ENCODE data around the gene KLHL40.

Gene KLHL40

GRCh38 chr3:42657675-42658074 is 27.7 kb upstream of the KLHL40 start:
- DNase-seq (ENCODE audit: low read depth in 2 of 2, low spot score in 1 of 2), result no peak

DNA sequence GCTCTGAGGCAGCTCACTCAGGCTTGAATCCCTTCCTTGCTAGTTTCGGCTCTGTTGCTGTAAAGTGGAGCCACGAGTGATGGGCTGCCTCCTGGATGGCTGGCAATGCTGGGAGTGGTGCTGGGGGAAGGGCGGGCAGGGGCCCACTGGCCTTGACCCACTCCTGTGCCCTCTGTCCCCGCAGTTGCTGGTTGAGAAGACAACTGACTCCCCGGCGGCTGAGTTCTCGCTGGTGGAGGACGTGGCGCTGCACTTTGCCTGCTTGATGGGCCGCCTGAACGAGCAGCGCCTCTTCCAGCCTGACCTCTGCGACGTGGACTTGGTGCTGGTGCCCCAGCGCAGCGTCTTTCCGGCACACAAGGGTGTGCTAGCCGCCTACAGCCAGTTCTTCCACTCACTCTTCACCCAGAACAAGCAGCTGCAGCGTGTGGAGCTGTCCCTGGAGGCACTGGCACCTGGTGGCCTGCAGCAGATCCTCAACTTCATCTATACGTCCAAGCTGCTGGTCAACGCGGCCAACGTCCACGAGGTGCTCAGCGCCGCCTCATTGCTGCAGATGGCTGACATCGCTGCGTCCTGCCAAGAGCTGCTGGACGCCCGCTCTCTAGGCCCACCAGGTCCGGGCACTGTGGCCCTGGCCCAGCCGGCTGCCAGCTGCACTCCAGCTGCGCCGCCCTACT is 27.1 kb upstream of the KLHL40 start:
- DNase-seq (ENCODE audit: low read depth in 2 of 2, low spot score in 1 of 2), result no peak

- no peak for DNase-seq (ENCODE audit: low read depth in 2 of 2, low spot score in 1 of 2)
These were observed 26.5 kb upstream of the KLHL40 start for GRCh38 chr3:42658771-42659390.

DNA sequence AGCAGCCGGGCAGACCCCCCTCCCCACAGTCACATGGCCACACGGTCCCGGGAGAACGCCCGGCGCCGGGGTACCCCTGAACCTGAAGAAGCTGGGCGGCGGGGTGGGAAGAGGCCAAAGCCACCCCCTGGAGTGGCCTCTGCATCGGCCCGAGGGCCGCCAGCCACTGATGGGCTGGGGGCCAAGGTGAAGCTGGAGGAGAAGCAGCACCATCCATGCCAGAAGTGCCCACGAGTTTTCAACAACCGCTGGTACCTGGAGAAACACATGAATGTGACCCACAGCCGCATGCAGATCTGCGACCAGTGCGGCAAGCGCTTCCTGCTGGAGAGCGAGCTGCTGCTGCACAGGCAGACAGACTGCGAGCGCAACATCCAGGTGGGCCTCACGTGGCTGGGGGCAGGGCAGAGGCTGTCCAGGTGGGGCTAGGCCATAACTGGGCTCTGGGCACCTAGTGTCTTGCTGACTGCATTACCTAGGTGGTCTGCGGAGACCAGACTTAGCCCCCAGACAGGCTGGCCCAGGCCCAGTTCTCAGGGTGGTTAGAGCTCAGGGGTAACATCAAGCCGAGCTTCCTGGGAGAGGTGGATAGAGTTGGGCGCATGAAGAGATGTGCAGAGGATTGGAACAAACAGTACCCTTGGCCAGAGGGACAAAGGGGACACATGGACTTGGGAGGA is 25.7 kb upstream of the KLHL40 start:
- no peak for DNase-seq (ENCODE audit: low read depth in 2 of 2, low spot score in 1 of 2)

- DNase-seq (ENCODE audit: low read depth in 2 of 2, low spot score in 1 of 2), result no peak
These were observed 25.1 kb upstream of the KLHL40 start for GRCh38 chr3:42660131-42660715.

DNA sequence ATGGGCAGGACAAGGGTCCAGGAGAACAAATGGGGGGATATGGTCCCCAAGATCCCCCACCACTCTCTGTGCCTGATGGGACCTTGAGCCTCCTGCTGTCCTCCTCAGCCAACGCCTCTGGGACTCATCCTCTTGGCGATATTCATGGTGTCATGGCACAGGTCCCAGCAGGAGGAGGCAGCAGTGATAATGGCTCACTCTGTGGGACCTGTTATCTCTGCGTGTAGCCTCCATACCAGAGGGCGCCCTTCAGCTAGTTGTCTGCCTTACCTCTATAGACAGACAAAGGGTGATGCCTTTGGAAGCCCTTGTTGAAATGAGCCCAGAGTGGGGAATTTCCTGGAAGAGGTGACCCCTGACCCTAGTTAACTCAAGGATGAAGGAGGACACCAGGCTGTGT is 24.4 kb upstream of the KLHL40 start:
- no peak for DNase-seq (ENCODE audit: low read depth in 2 of 2, low spot score in 1 of 2)

GRCh38 chr3:42661593-42662022 is 23.7 kb upstream of the KLHL40 start:
- no peak for DNase-seq (ENCODE audit: low read depth in 2 of 2, low spot score in 1 of 2)

DNA sequence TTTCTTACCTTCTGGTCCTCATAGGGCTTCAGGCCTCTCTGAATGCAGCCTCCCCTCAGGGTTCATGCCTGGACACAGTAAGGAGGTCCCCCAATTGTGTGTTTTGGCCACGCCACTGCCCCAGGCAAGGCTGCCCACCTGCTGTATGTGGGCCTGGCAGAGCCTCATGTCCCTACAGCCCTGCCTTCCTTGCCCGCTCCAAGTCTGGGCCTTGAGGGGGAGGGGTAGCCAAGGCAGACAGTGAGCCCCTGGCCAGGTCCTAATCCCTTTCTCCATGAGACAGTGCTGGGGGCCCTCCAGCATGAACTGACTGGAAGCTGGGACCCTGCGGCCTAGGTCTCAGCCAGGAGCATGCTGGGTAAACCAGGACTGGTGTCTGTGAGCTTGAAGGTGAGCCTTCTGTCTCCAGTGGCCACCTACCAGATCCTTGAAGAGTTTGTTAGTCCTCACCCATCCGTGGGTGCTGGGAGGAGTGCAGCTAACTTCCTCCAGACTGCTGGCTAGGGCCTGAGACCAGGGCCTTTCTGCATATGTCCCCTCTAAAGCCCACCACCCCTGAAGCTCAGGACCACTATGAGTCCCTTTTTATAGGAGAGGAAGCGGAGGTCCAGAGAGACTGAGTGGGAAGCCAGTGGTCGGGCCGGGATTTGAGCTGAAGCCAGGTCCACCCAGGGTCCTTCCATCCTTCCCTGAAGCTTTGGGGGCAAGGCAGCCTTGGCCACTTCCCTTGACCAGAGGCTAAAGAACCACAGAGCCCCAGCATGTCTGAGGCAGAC is 23.1 kb upstream of the KLHL40 start:
- DNase-seq (ENCODE audit: low read depth in 2 of 2, low spot score in 1 of 2), result no peak

DNA sequence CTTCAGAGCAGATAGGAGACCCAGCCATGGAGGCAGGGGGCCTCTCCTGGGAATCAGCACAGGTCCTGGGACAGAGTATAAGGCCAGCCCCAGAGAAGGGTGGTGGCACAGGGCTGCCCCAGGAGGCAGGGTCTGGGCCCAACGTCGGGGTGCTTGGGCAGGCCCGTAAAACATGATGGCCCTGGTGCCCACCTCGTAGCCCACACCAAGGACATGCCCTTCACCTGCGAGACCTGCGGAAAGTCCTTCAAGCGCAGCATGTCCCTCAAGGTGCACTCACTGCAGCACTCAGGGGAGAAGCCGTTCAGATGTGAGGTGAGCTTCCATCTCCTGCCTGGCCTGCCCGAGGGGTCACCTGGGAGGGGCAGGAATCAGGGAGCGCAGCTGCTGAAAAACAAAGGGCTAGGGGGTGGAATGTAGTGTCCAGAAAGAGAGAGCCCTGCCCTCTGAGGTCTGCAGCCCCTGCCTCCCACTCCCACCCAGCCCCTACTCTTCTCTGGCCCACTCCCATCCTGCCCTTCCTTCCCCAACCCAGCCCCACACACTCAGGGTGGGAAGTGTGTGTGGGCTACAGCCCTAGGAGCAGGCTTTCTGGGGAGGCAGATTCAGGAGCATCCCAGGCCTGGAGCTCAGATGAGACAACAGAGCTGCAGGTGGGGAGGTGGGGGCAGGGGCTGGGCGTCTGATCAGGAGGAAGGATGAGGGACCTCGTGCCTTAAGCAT is 22.4 kb upstream of the KLHL40 start:
- DNase-seq (ENCODE audit: low read depth in 2 of 2, low spot score in 1 of 2), result no peak

DNA sequence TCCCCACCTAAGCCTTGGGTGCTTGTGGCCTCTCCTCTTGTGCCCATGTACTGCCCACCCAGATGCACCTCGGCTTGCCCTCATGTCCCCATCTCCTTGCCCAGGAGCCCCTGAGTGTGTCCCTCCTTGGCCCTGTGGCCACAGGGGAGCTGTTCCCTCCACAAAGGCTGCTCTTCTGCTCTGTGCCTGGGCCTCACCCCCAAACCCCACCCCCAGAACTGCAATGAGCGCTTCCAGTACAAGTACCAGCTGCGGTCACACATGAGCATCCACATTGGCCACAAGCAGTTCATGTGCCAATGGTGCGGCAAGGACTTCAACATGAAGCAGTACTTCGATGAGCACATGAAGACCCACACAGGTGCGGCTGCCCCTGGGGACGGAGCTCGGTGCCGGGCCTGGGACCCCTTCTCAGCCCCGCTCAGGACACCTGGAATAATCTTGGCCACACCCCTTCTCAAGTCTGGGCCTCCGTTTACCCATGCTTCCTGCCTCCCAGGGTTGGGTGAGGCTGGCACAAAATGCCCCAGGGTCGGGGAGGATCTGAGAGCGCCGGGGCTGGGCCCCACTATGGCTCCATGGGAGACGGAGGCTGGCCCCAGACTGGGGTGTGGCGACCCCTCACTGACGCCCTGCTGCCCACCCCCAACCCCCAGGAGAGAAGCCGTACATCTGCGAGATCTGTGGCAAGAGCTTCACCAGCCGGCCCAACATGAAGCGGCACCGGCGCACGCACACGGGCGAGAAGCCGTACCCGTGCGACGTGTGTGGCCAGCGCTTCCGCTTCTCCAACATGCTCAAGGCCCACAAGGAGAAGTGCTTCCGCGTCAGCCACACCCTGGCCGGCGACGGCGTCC is 21.5 kb upstream of the KLHL40 start:
- DNase-seq (ENCODE audit: low read depth in 2 of 2, low spot score in 1 of 2), result no peak

DNA sequence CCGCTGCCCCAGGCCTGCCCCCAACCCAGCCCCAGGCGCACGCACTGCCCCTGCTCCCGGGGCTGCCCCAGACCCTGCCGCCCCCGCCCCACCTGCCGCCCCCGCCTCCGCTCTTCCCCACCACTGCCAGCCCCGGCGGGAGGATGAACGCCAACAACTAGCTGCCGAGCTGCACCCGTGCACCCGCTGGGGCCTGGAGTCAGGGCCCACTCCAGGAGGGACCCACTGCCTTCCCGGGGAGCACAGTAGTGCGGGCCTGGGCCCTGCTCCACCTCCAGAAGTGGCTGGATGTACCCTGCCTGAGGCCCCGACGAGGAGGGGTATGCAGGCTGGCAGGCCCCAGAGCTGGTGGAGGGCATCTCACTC is 20.9 kb upstream of the KLHL40 start:
- no peak for DNase-seq (ENCODE audit: low read depth in 2 of 2, low spot score in 1 of 2)

- DNase-seq (ENCODE audit: low read depth in 2 of 2, low spot score in 1 of 2), result no peak
These were observed 20.1 kb upstream of the KLHL40 start for GRCh38 chr3:42665050-42665878.

DNA sequence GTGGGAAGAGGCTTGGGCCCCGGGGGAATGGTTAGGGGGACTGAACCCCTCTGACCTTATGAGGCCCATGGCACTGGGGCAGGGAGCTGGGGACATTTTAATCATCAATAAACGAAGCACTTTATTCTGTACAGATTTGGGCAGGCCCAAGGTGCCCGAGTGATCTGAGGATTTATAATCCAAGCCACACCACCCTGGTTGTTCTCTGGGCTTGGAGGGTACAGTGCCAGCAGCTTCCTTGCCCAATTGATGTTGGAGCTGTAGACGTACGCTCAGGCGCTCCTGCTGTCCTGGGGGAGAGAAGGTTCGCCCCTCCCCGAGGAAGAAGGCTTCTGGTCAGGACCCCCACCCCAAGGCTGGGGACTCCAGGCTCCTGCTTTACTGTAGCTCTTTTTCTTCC is 19.3 kb upstream of the KLHL40 start:
- no peak for DNase-seq (ENCODE audit: low read depth in 2 of 2, low spot score in 1 of 2)

GRCh38 chr3:42666577-42666998 is 18.7 kb upstream of the KLHL40 start:
- no peak for DNase-seq (ENCODE audit: low read depth in 2 of 2, low spot score in 1 of 2)

DNA sequence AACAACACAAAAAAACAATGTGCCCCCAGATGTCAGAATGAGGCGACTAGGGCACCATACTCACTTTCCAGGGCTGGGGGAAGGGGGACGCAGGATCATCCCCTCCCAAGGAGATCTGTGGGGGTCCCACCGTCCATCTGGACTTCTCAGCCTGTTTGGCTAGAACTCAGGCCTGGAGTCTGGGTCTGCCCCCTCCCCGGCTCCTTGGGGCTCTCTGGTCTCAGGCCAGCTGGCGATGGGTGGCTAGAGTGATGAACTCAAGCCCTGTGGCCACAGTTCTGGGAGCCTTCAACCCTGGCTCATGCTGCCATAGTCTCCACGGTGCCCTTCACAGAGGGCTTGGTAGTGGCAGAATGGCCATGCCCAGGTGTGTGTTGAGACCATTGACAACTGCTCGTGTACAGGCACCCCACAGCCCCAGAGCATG is 18.2 kb upstream of the KLHL40 start:
- DNase-seq (ENCODE audit: low read depth in 2 of 2, low spot score in 1 of 2), result no peak

DNA sequence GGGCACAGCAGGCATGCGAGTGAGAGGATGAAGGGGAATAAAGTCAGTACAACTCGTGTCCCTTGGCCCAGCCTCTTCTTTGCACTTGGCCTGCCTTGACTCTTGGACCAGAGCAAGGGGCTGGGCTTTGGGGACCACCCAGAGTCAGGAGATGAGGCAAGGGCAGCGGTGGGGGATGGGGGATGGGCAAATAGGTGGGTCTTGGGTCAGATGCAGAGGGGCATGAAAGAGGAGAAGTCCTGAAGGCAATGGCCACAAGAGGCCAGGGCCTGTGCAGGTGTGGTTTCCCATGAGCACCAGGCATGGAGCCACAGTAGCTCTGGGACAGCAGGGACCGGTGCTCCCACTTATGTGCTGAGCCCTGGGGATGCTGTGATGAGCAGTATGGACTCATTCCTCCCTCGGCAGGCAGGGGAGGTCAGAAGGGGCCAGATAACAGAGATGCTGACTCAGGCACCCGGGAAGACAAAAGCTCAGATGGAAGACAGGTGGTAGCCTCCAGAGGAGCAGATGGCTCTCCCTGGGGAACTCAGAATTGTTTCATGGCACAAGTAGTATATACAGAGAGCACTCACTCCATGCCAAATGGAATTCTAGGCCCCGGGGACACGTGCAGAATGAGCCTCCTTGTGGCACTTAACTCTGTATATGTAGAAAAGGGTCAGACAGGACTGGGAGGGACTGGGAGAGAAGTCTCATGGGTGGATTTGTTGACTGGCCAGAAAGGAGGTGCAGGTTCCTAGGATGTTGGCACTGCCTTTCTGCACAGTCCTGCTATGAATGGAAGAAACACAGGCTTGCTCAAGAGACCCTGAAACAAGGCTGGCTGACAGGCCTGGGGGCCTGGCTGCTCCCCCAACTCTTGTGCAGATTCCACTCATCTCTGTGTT is 17.6 kb upstream of the KLHL40 start:
- no peak for DNase-seq (ENCODE audit: low read depth in 2 of 2, low spot score in 1 of 2)

- DNase-seq (ENCODE audit: low read depth in 2 of 2, low spot score in 1 of 2), result no peak
These were observed 16.9 kb upstream of the KLHL40 start for GRCh38 chr3:42668413-42668760.

DNA sequence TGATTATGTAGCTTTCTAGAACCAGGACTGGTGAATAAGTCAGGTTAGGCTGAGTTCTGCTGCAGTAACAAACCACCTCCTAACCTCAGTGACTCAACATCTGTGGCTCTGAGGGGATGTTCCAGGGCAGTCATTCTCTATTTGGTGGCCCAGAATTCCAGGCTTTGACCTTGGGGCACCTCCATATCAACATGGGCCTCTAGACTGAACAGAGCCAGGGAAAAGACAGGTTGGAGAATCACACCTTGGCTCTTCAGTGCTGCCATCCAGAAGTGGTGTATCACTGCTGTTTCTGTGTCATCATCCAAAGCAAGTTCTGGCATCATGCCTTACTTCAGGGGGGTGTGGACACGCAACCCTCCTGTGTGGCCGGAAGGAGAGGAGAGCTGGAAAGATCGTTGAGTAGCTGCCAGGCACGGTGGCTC is 16.5 kb upstream of the KLHL40 start:
- no peak for DNase-seq (ENCODE audit: low read depth in 2 of 2, low spot score in 1 of 2)

All from stimulated activated CD8-positive, alpha-beta memory T cell treated with anti-CD3 and anti-CD28 coated beads, Interleukin-4, amount 100 ng/mL, for 4 hours (primary cell).